Heart left ventricle (tissue), 16 donors: ENCODE measurements around the gene SEPTIN11. TPM values are rescaled to one million over a fixed set of nuclear protein-coding genes. Genes with fewer than 3 reads are reported as not detected.

Source experiments
- ATAC-seq, 4 donors: fragments of 200-7000 bp; cut with Tn5 transposase; one replicate each; pipeline ENCODE4 v1.9.1; 2020 to 2022; ENCODE audit warnings: moderate library complexity in 4 of 4, mild to moderate bottlenecking in 3 of 4, moderate number of reproducible peaks in 1 of 4
- DNase-seq, 5 donors: peaks; one replicate each; pipeline ENCODE4 v3.0.0-alpha.2; 2020
- H3K27ac ChIP-seq, 12 donors: fragments of 200-600 bp; sonication (generic) in 4 of 12; one replicate each; pipeline versions ENCODE4 v1.5.0 to v1.8.0; 2016 to 2022; ENCODE audit warnings: mild to moderate bottlenecking in 2 of 12
- H3K27me3 ChIP-seq, 9 donors: fragments of 200-600 bp; sonication (generic) in 2 of 9; one replicate each; pipeline versions ENCODE4 v1.5.1 to v1.8.0; 2016 to 2022; ENCODE audit warnings: mild to moderate bottlenecking in 3 of 9
- H3K36me3 ChIP-seq, 9 donors: fragments of 200-600 bp; sonication (generic) in 2 of 9; one replicate each; pipeline versions ENCODE4 v1.5.0 to v1.8.0; 2018 to 2022; ENCODE audit warnings: mild to moderate bottlenecking in 2 of 9
- H3K4me1 ChIP-seq, 12 donors: fragments of 200-600 bp; sonication (generic) in 4 of 12; one replicate each; pipeline versions ENCODE4 v1.5.0 to v1.8.0; 2016 to 2022; ENCODE audit warnings: mild to moderate bottlenecking in 3 of 12
- H3K4me3 ChIP-seq, 12 donors: fragments of 200-600 bp; sonication (generic) in 4 of 12; one replicate each; pipeline versions ENCODE4 v1.5.0 to v1.8.0; 2017 to 2022; ENCODE audit warnings: mild to moderate bottlenecking in 9 of 12, moderate library complexity in 4 of 12
- H3K9me3 ChIP-seq, 12 donors: fragments of 200-600 bp; sonication (generic) in 4 of 12; one replicate each; pipeline versions ENCODE4 v1.5.0 to v1.8.0; 2016 to 2022; ENCODE audit warnings: mild to moderate bottlenecking in 1 of 12
- CTCF ChIP-seq, 12 donors: fragments of 200-600 bp; sonication (generic) in 4 of 12; IDR thresholded peaks; one replicate each; pipeline versions ENCODE4 v1.5.0 to v1.8.0; 2018 to 2022; ENCODE audit warnings: antibody characterized with exemption in 12 of 12, mild to moderate bottlenecking in 5 of 12
- POLR2A ChIP-seq, 2 donors: fragments of 450-650 bp; IDR thresholded peaks; one replicate each; pipeline ENCODE4 v1.6.1; 2017; ENCODE audit warnings: antibody characterized with exemption in 2 of 2, mild to moderate bottlenecking in 2 of 2, moderate library complexity in 2 of 2
- WGBS, 4 donors: extraction: QIAGEN DNeasy Blood & Tissue Kit in 2 of 4; methylation state at CpG; one replicate each; pipeline versions ENCODE4 v1.1.5 to v1.1.7; 2013 to 2018; 5-methylcytosine and 5-hydroxymethylcytosine counted together
- intact Hi-C, 10 donors: fragments of 100-400 bp; cut with DNase I; formaldehyde crosslinking; loops; one replicate each; pipeline versions ENCODE4 v1.11.1 to v1.14.2; 2022
- polyA plus RNA-seq, 2 donors: library from polyadenylated mRNA; stranded (reverse); fragments of 200-250 nt; gene quantifications; one replicate each; pipeline ENCODE4 v1.2.3, GENCODE V29; 2013
- total RNA-seq, 9 donors: library from RNA; depleted of rRNA in 2 of 9; stranded (reverse); fragments of >200 nt in 2 of 9; fragmentation: NEBNext Ultra II Directional in 3 of 9; extraction: Animal tissue kit (Norgen Biotek cat#: 25700) in 3 of 9; gene quantifications; one replicate each; pipeline versions ENCODE4 v1.1.0 to v1.2.4, GENCODE V29; 2016 to 2023
- donor health status: ischemic (EF 13 %, LVEDD 7.1; RV severe dilation, severe dysfunction).
- donor health status: healthy with polysubstance abuse.
- donor health status: DM: no; HTN: yes; CAD: no.
- donor health status: DM: no; HTN: no; CAD: no.
- donor health status: ischemic (EF 25% LVEDD 6.9; RV normal size, moderate dysfunction).
- donor health status: ischemic (EF 25% LVEDD 5.7; RV mildly dilated, moderate dysfunction).
- donor health status: healthy.
- donor health status: DM: yes; HTN: yes; CAD: no.
- donor health status: ischemic (EF 35%, LVEDD 5.7; RV mildly dilated, moderate dysfunction).
- donor health status: nonischemic (EF 11% LVEDD 7.7; RV severe dilation, severe dysfunction).
- donor health status: DM: yes; HTN: yes; CAD: no.
- donor health status: PGD.
- donor health status: ischemic (EF 29% LVEDD 5.4; RV normal size, mild dysfunction).
- donor health status: nonischemic (EF 23%, LVEDD 6.1; RV moderate dilation, normal function).

SEPTIN11 gene
- total and polyA plus RNA-seq, 11 donors = 9.9 to 58.9 (median 31.9) TPM

GRCh38 chr4:76939184-76939583 lies 10.4 kb upstream of the SEPTIN11 start:
- TF ChIP-seq POLR2A (IDR thresholded peaks at IDR 0.05) (no peak), CTCF (IDR thresholded peaks at IDR 0.05) (no peak)
- no peak overlapping the region for H3K27ac ChIP-seq
- intact Hi-C loops = no loop called here
- H3K36me3 ChIP-seq = peaks cover 0 to 3% (median 0%) of the 10 kb centered on the region in 9 donors
- no peak for ATAC-seq
- H3K27me3 ChIP-seq = no peaks in the 10 kb centered on the region
- no peak for DNase-seq
- no peak overlapping the region for H3K4me3 ChIP-seq
- peaks cover 0 to 11% (median 0%) of the 10 kb centered on the region in 12 donors for H3K4me1 ChIP-seq
- WGBS, 4 donors = 78 to 87% (median 84%) methylated on average over 2 of the region's 2 CpGs
- H3K9me3 ChIP-seq = peaks cover 0 to 12% (median 0%) of the 10 kb centered on the region in 12 donors

GRCh38 chr4:76943129-76943620 lies 6.4 kb upstream of the SEPTIN11 start:
- ATAC-seq = peak in 2 of 4 donors; percentile 49 to 52
- Histone ChIP-seq H3K9me3 (peaks cover 0 to 8% (median 0%) of the 10 kb centered on the region in 12 donors), H3K4me1 (peaks cover 0 to 15% (median 7%) of the 10 kb centered on the region in 12 donors), H3K27ac (no peak overlapping the region), H3K36me3 (peaks cover 0 to 3% (median 0%) of the 10 kb centered on the region in 9 donors), H3K27me3 (no peaks in the 10 kb centered on the region), H3K4me3 (no peak overlapping the region)
- intact Hi-C loops = loop anchor here in 3 of 10 donors (10.0 kb wide), 3 partner anchors 102 to 128 kb away; no protein-coding TSS in a partner anchor
- DNase-seq = no peak
- WGBS, 4 donors = 66 to 83% (median 72%) methylated on average over 6 of the region's 6 CpGs
- TF ChIP-seq CTCF (IDR thresholded peaks at IDR 0.05) = no peak
- no peak for TF ChIP-seq POLR2A (IDR thresholded peaks at IDR 0.05)

- ATAC-seq (peak in 2 of 4 donors; percentile 29 to 33), DNase-seq (peak in 3 of 5 donors; percentile 36 to 67 (median 38))
- H3K4me1 ChIP-seq = peaks cover 0 to 19% (median 12%) of the 10 kb centered on the region in 12 donors
- TF ChIP-seq CTCF (IDR thresholded peaks at IDR 0.05) (no peak), POLR2A (IDR thresholded peaks at IDR 0.05) (no peak)
- peaks cover 0 to 8% (median 0%) of the 10 kb centered on the region in 12 donors for H3K9me3 ChIP-seq
- H3K36me3 ChIP-seq = peaks cover 0 to 3% (median 0%) of the 10 kb centered on the region in 9 donors
- H3K4me3 ChIP-seq = no peak overlapping the region
- intact Hi-C loops = loop anchor here in 3 of 10 donors (10.0 kb wide), 3 partner anchors 101 to 129 kb away; no protein-coding TSS in a partner anchor
- no peak overlapping the region for H3K27ac ChIP-seq
- 33 to 61% (median 47%) methylated on average over 1 of the region's 1 CpG for WGBS, 4 donors
- no peaks in the 10 kb centered on the region for H3K27me3 ChIP-seq
Observed at GRCh38 chr4:76943790-76944189, 5.8 kb upstream of the SEPTIN11 start.

- intact Hi-C loops = loop anchor here in 4 of 10 donors (5.0 to 10.0 kb wide), 6 partner anchors 97 to 435 kb away; partner anchors contain the start of gene CCNG2 (in 1 of the 4)
- H3K4me1 ChIP-seq = peaks cover 0 to 33% (median 21%) of the 10 kb centered on the region in 12 donors
Observed at GRCh38 chr4:76947369-76947768, 2.2 kb upstream of the SEPTIN11 start.

More at GRCh38 chr4:76947369-76947768, 2.2 kb upstream of the SEPTIN11 start:
- TF ChIP-seq CTCF (IDR thresholded peaks at IDR 0.05) (peak in 1 of 12 donors; percentile 10), POLR2A (IDR thresholded peaks at IDR 0.05) (no peak)
- H3K27ac ChIP-seq = no peak overlapping the region
- no peak overlapping the region for H3K4me3 ChIP-seq
- H3K9me3 ChIP-seq = no peaks in the 10 kb centered on the region
- ATAC-seq (no peak), DNase-seq (no peak)
- H3K36me3 ChIP-seq = no peaks in the 10 kb centered on the region
- no peaks in the 10 kb centered on the region for H3K27me3 ChIP-seq
- WGBS, 4 donors = 87 to 90% (median 88%) methylated on average over 2 of the region's 2 CpGs
